SH-SY5Y (cell line): ENCODE data around the gene OSBPL10.

Experiments used
- GATA2 ChIP-seq: IDR thresholded peaks from 2 replicates; pipeline ENCODE4 v1.6.1; 2011; ENCODE audit warnings: mild to moderate bottlenecking, low read depth, low read length
- GATA3 ChIP-seq: IDR thresholded peaks from 2 replicates; pipeline ENCODE4 v1.6.1; 2011; ENCODE audit warnings: low read depth, mild to moderate bottlenecking, low read length, moderate library complexity

- no peak for TF ChIP-seq GATA3
- TF ChIP-seq GATA2: no peak
These were observed 304.5 kb downstream of the OSBPL10 start for GRCh38 chr3:31676556-31676955.
